GM20431 (cell line): ENCODE measurements around the gene THUMPD1.
"Not testable (repeated sequence)": the region's sequence is repeated elsewhere in the genome, so short reads cannot be mapped to it uniquely, and the experiment has no call there.

Experiments
- in situ Hi-C: fragments of 300-500 bp; cut with MseI, MboI; formaldehyde crosslinking; loops from one replicate; pipeline ENCODE4 v1.15.0; 2020; ENCODE audit warnings: low sequenced_read_pairs; ENCODE audit not compliant: unreplicated experiment

THUMPD1 gene

DNA sequence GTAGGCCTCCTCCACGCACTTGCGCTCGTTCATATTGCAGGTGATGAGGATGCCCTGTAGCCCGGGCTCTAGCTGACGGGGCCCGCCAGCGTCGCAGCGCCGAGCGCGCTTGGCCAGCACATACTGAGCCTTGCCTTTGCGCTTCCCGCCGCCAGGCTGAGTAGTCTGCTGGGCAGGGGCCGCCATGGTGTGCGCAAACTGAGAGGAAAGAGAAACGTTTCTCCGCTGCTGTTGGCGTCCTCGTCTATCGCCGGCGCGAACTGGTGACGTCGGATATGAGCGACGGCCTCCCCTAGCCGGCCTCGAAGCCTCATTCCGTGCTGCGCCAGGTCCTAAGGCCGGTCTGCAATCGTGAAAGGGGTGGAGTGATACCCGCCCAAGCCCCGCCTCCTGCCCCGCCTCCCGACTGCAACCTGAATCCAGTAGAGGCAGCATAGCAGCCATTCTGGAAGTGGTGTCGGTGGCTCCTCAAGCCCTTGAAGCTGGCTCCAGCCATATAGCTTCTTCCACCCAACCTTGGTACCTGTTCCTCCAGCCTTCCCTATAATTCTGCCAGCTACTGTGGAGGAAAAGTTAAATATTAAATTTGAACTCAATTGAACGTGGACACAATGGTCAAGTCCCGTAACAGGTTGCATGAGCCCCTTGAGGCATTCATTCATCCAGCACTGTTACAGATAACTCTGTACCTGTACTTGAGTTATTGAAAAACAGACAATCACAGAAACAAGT is at the start of gene THUMPD1:
Gene THUMPD1 (minus strand): TSS at position 265 of the 732 bp plus-strand sequence. CDS start 79 bp downstream, at position 186.
- in situ Hi-C loops = no loop called here

DNA sequence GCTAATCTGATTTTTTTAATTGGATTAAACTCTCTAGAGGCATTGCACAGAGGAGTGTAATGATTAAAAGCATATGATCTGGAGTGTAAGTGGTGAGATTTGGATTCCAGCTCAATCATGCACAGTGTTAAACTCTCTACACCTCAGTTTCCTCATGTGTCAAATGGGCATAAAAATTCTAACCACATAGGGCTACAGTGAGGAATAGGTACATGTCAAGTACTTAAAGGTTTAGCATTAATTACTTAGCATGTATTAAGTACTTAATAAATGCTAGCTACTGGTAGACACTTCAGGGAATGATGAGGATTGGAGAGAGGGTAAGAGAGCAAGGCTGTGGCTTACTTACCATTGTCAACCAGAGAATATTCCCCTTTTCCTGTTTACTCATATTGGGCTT is 47.5 kb upstream of the THUMPD1 start:
- in situ Hi-C loops = no loop called here

GRCh38 chr16:20784204-20784603 is 42.6 kb upstream of the THUMPD1 start:
- in situ Hi-C loops = no loop called here

GRCh38 chr16:20782470-20782869 is 40.9 kb upstream of the THUMPD1 start:
- in situ Hi-C loops = no loop called here

GRCh38 chr16:20781697-20782096 is 40.1 kb upstream of the THUMPD1 start:
- in situ Hi-C loops = no loop called here

DNA sequence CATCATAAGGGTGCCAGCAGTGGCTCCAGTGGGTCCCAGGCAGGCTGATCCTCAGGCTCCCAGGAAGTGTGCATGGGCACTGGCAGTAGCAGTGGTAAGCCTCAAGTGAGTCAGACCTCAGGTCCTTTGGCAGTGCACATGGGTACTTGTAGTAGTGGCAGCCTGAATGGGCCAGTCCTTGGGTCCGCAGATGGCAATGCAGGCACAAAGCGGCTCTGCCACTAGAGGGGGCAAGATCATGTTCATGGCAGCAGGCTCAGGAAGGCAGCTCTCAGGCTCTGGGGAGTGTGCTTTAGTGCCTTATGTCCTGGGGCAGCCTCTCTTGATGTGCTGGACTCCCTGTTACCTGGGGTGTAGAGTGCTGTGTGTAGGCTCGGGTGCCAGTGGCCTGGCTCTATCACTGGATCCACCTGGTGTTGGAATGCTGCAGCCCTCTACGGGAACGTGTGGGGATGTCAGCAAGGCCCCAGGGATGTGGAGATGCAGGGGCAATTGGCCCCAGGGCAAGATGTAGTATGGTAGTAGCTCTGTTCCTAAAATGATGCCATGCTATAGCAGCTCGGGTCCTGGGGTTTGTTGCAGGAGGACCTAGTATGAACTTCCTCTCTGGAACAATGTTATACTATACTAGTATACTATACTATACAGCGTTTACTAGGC is 33.2 kb upstream of the THUMPD1 start:
- in situ Hi-C loops = no loop called here

DNA sequence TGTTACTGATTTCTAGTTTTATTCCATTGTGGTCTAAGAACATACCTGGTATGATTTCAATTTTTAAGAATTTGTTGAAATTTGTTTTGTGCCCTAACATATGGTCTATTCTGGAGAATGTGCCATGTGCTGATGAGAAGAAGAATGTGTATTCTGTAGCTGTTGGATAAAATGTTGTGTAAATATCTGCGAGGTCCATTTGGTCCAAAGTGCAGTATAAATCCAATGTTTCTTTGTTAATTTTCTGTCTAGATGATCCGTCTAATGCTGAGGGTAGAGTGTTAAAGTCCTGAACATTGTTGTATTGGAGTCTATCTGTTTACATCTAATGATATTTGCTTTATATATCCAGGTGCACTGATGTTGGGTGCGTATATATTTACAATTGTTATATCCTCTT is 32.1 kb upstream of the THUMPD1 start:
- in situ Hi-C loops = no loop called here

DNA sequence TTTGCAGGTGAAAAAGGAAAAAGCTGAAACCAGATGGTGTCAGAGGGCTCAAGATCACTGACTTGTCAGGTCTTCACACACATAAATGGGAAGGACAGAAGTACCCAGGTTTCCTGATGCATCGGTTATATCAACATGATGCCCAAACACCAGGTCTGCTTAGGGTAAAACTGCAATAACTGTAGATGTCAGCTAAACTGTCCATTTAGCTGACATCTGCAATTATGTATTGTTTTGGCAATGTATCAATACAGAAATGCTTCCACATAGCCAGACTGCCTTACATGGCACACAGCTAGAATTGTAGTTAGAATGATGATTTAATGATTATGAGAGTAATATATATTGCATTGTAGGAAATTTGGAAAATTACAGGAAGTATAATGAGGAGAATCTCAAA is 27.2 kb upstream of the THUMPD1 start:
- in situ Hi-C loops = no loop called here

DNA sequence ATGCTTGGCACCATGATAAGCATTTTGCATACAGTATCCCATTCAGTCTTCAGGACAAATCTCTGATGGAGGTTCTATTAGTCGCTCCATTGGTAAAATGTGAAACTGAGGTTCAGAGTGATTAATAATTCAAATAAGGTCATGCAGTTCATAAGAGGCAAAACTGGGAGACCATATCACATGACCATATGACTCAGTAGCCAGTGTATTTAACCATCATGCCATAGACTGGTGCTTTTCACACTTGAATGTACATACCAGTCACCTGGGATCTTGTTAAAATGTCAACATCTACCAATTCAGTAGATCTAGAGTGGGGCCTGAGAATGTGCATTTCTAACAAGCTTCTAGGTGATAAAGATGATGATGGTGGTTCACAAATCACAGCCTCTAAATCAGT is 26.5 kb upstream of the THUMPD1 start:
- in situ Hi-C loops = no loop called here

GRCh38 chr16:20767577-20767976 is 26.0 kb upstream of the THUMPD1 start:
- in situ Hi-C loops = no loop called here

GRCh38 chr16:20766294-20766693 is 24.7 kb upstream of the THUMPD1 start:
- in situ Hi-C loops = no loop called here

- in situ Hi-C loops = no loop called here
Observed at GRCh38 chr16:20765732-20766131, 24.1 kb upstream of the THUMPD1 start.

DNA sequence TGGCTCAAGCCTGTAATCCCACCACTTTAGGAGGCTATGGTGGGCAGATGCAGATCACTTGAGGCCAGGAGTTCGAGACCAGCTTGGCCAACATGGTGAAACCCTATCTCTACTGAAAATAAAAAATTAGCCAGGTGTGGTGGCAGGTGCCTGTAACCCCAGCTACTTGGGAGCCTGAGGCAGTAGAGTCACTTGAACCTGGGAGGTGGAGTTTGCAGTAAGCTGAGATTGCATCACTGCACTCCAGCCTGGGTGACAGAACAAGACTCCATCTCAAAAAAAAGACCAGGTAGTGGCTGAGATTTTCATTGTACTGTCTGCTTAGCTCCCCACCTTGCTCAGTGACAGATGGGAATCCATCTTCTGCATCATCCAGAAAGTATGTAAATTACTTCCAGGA is 22.8 kb upstream of the THUMPD1 start:
- in situ Hi-C loops = not testable (repeated sequence)

DNA sequence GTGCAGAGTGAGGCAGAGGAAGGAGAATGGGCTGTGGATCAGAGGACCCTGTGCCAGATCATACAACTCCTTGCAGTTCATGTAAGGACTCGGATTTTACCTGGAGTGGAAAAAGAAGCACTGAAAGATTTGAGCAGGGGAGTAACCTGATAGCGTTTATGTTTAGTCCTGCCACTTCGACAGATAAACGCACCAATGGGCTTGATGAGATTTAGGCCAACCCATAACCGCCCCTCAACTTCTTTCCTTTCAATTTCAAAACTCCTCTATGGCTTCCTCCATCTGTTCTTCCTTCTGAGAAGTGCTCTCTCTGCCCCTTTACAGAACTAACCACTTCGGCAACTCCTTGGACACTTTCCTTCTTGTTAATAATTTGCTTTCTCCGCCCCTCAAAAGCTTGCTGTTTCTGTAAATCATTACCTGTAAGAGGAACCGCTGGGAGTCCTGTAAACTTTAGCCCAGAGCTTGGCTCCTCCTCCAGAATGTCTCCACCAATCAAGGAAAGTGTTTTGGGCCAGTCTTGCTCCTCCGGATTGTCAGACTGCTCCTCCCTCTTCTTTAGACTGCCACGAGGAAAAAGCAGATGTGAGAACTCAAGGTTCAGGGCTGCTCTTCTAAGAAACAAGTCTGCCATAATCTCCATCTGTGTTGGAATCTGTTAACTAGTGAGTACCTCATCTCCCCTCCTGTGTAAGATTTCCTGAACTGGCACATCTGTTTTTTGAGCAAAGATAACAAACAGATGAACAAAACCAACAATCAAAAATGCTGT is 22.0 kb upstream of the THUMPD1 start, which contains the start of gene ACSM3:
Gene ACSM3 (plus strand): TSS at position 554 of the 772 bp plus-strand sequence. CDS start 6,021 bp downstream, outside the sequence.
- in situ Hi-C loops = no loop called here

DNA sequence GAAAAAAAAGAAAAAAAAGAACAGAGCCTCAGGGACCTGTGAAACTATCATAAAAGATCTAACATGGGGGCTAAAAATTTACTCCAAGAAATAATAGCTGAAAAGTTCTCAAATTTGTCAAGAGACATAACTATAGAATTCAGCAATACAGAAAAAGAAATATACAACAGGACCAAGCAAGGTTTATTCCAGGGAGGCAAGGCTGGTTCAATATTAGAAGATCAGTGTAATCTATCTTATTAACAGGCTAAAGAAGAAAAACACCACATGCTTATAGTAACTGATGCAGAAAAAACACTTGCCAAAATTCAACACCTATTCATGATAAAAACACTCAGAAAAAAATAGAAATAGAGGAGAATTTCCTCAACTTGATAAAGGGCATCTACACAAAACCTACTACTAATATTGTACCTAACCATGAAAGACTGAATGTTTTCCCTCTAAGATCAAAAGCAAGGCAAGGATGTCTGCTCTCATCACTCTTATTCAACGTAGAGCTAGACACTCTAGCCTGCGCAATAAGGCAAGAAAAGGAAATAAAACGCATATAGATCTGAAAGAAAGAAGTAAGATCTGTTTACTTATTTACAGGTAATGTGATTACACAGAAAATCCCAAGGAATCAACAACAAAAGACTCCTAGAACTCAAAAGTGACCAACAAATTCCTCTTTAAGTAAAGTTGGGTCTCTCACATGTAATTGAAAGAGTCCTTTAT is 20.9 kb upstream of the THUMPD1 start:
- in situ Hi-C loops = no loop called here

DNA sequence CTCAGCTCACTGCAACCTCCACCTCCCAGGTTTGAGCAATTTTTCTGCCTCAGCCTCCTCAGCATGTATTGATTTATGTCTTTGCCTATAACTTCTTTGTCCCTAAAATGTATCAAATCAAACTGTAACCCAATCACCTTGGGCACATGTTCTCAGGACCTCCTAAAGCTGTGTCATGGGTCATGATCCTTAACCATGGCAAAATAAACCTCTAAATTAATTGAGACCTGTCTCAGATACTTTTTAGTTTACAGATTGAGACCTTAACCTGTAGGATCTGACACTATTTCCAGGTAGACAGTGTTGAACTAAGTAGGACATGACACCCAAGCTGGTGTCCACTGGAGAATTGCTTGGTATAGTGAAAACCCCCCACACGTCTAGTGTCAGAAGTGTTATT is 19.6 kb upstream of the THUMPD1 start:
- in situ Hi-C loops = no loop called here

GRCh38 chr16:20760346-20760745 is 18.7 kb upstream of the THUMPD1 start:
- in situ Hi-C loops = no loop called here

DNA sequence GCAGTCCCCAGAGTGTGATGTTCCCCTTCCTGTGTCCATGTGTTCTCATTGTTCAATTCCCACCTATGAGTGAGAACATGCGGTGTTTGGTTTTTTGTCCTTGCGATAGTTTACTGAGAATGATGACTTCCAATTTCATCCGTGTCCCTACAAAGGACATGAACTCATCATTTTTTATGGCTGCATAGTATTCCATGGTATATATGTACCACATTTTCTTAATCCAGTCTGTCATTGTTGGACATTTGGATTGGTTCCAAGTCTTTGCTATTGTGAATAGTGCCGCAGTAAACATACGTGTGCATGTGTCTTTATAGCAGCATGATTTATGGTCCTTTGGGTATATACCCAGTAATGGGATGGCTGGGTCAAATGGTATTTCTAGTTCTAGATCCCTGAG is 14.2 kb upstream of the THUMPD1 start:
- in situ Hi-C loops = not testable (repeated sequence)

DNA sequence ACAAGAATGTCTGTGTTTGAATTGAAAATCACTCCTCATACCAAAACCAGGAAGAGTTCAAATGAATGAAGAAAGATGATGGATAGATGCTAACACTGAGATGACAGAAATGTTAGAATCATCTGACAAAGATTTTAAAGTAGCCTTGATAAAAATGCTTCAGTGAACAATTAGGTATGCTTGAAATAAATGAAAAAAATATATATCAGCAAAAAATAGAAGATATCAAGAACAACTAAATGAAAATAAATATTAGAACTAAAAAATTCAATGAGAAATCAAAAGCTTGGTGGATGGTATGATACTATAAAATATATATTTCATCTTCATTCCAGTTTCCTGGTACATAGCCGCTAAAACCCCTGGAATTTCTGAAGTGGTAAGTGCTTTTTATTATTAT is 13.6 kb upstream of the THUMPD1 start:
- in situ Hi-C loops = no loop called here

DNA sequence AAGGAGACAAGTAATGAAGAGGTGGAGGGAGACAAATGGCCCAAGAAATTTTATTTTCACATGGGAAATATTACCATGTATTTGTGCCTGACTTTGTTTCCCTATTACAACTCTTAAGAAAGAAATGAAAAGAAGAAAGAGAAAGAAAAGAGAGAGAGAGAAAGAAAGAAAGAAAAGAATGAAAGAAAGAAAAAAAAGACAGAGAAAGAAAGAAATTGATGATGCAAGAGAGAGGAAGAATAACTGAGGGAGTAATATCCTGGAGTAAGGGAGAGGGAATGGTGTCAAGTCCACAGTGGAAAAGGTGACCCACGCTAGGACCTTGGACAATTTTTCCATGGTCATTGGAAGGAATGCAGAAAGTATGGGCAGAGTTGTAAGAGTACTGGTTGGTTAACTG is 12.1 kb upstream of the THUMPD1 start:
- in situ Hi-C loops = no loop called here
